ENCODE measurements around the gene C2CD2.

The C2CD2 gene

GRCh38 chr21:41900401-41900800 is 53.4 kb downstream of the C2CD2 start:
- DNase-seq: no peak
- peaks cover 3% of the 10 kb centered on the region for H3K4me1 ChIP-seq (ENCODE audit: control insufficient read depth, insufficient read depth, low read length, poor library complexity, severe bottlenecking)
- no peaks in the 10 kb centered on the region for H3K9me3 ChIP-seq (ENCODE audit: control insufficient read depth, low read length)
- no peak overlapping the region for H3K27ac ChIP-seq (ENCODE audit: insufficient read depth, low read length, poor library complexity, severe bottlenecking)
- H3K4me3 ChIP-seq (ENCODE audit: insufficient read depth, low read depth, low read length, poor library complexity, severe bottlenecking): no peak overlapping the region
- no peaks in the 10 kb centered on the region for H3K27me3 ChIP-seq (replicated peaks; ENCODE audit: control insufficient read depth, insufficient read depth, low read length, poor library complexity, severe bottlenecking)
- peaks cover 5% of the 10 kb centered on the region for H3K36me3 ChIP-seq (ENCODE audit: control insufficient read depth, insufficient read depth, low read length)

- Histone ChIP-seq H3K27ac (ENCODE audit: insufficient read depth, low read length, poor library complexity, severe bottlenecking) (no peak overlapping the region), H3K27me3 (replicated peaks; ENCODE audit: control insufficient read depth, insufficient read depth, low read length, poor library complexity, severe bottlenecking) (no peaks in the 10 kb centered on the region), H3K9me3 (ENCODE audit: control insufficient read depth, low read length) (no peaks in the 10 kb centered on the region), H3K4me3 (ENCODE audit: insufficient read depth, low read depth, low read length, poor library complexity, severe bottlenecking) (no peak overlapping the region), H3K36me3 (ENCODE audit: control insufficient read depth, insufficient read depth, low read length) (peaks cover 1% of the 10 kb centered on the region), H3K4me1 (ENCODE audit: control insufficient read depth, insufficient read depth, low read length, poor library complexity, severe bottlenecking) (peaks cover 3% of the 10 kb centered on the region)
- DNase-seq: no peak
These were observed 54.2 kb downstream of the C2CD2 start for GRCh38 chr21:41899426-41900202.

- no peak for DNase-seq
- H3K4me3 ChIP-seq (ENCODE audit: insufficient read depth, low read depth, low read length, poor library complexity, severe bottlenecking): no peak overlapping the region
- no peaks in the 10 kb centered on the region for H3K36me3 ChIP-seq (ENCODE audit: control insufficient read depth, insufficient read depth, low read length)
These were observed 54.8 kb downstream of the C2CD2 start for GRCh38 chr21:41898998-41899397.

GRCh38 chr21:41897700-41898099 is 56.1 kb downstream of the C2CD2 start:
- Histone ChIP-seq H3K27me3 (replicated peaks; ENCODE audit: control insufficient read depth, insufficient read depth, low read length, poor library complexity, severe bottlenecking) (no peaks in the 10 kb centered on the region), H3K36me3 (ENCODE audit: control insufficient read depth, insufficient read depth, low read length) (no peaks in the 10 kb centered on the region), H3K27ac (ENCODE audit: insufficient read depth, low read length, poor library complexity, severe bottlenecking) (no peak overlapping the region), H3K9me3 (ENCODE audit: control insufficient read depth, low read length) (no peaks in the 10 kb centered on the region), H3K4me3 (ENCODE audit: insufficient read depth, low read depth, low read length, poor library complexity, severe bottlenecking) (no peak overlapping the region), H3K4me1 (ENCODE audit: control insufficient read depth, insufficient read depth, low read length, poor library complexity, severe bottlenecking) (peaks cover 3% of the 10 kb centered on the region)
- no peak for DNase-seq

More at GRCh38 chr21:41898998-41899397, 54.8 kb downstream of the C2CD2 start:
- peaks cover 3% of the 10 kb centered on the region for H3K4me1 ChIP-seq (ENCODE audit: control insufficient read depth, insufficient read depth, low read length, poor library complexity, severe bottlenecking)
- H3K27me3 ChIP-seq (replicated peaks; ENCODE audit: control insufficient read depth, insufficient read depth, low read length, poor library complexity, severe bottlenecking): no peaks in the 10 kb centered on the region
- H3K9me3 ChIP-seq (ENCODE audit: control insufficient read depth, low read length): no peaks in the 10 kb centered on the region
- no peak overlapping the region for H3K27ac ChIP-seq (ENCODE audit: insufficient read depth, low read length, poor library complexity, severe bottlenecking)

GRCh38 chr21:41897047-41897669 is 56.7 kb downstream of the C2CD2 start:
- no peaks in the 10 kb centered on the region for H3K27me3 ChIP-seq (replicated peaks; ENCODE audit: control insufficient read depth, insufficient read depth, low read length, poor library complexity, severe bottlenecking)
- no peak overlapping the region for H3K27ac ChIP-seq (ENCODE audit: insufficient read depth, low read length, poor library complexity, severe bottlenecking)
- no peaks in the 10 kb centered on the region for H3K36me3 ChIP-seq (ENCODE audit: control insufficient read depth, insufficient read depth, low read length)
- H3K9me3 ChIP-seq (ENCODE audit: control insufficient read depth, low read length): no peaks in the 10 kb centered on the region
- H3K4me3 ChIP-seq (ENCODE audit: insufficient read depth, low read depth, low read length, poor library complexity, severe bottlenecking): no peak overlapping the region
- no peak for DNase-seq
- peaks cover 3% of the 10 kb centered on the region for H3K4me1 ChIP-seq (ENCODE audit: control insufficient read depth, insufficient read depth, low read length, poor library complexity, severe bottlenecking)

GRCh38 chr21:41895643-41896493 is 58.0 kb downstream of the C2CD2 start:
- Histone ChIP-seq H3K9me3 (ENCODE audit: control insufficient read depth, low read length) (no peaks in the 10 kb centered on the region), H3K27me3 (replicated peaks; ENCODE audit: control insufficient read depth, insufficient read depth, low read length, poor library complexity, severe bottlenecking) (no peaks in the 10 kb centered on the region), H3K4me3 (ENCODE audit: insufficient read depth, low read depth, low read length, poor library complexity, severe bottlenecking) (no peak overlapping the region), H3K27ac (ENCODE audit: insufficient read depth, low read length, poor library complexity, severe bottlenecking) (no peak overlapping the region), H3K36me3 (ENCODE audit: control insufficient read depth, insufficient read depth, low read length) (no peaks in the 10 kb centered on the region), H3K4me1 (ENCODE audit: control insufficient read depth, insufficient read depth, low read length, poor library complexity, severe bottlenecking) (peaks cover 3% of the 10 kb centered on the region)
- peak in 2 of 3 donors; percentile 11 to 15 for DNase-seq

GRCh38 chr21:41894922-41895557 is 58.8 kb downstream of the C2CD2 start:
- no peaks in the 10 kb centered on the region for H3K9me3 ChIP-seq (ENCODE audit: control insufficient read depth, low read length)
- no peak for DNase-seq
- no peak overlapping the region for H3K27ac ChIP-seq (ENCODE audit: insufficient read depth, low read length, poor library complexity, severe bottlenecking)
- H3K36me3 ChIP-seq (ENCODE audit: control insufficient read depth, insufficient read depth, low read length): no peaks in the 10 kb centered on the region
- no peak overlapping the region for H3K4me3 ChIP-seq (ENCODE audit: insufficient read depth, low read depth, low read length, poor library complexity, severe bottlenecking)
- no peaks in the 10 kb centered on the region for H3K27me3 ChIP-seq (replicated peaks; ENCODE audit: control insufficient read depth, insufficient read depth, low read length, poor library complexity, severe bottlenecking)
- H3K4me1 ChIP-seq (ENCODE audit: control insufficient read depth, insufficient read depth, low read length, poor library complexity, severe bottlenecking): peaks cover 3% of the 10 kb centered on the region

- no peaks in the 10 kb centered on the region for H3K9me3 ChIP-seq (ENCODE audit: control insufficient read depth, low read length)
- no peaks in the 10 kb centered on the region for H3K27me3 ChIP-seq (replicated peaks; ENCODE audit: control insufficient read depth, insufficient read depth, low read length, poor library complexity, severe bottlenecking)
- H3K27ac ChIP-seq (ENCODE audit: insufficient read depth, low read length, poor library complexity, severe bottlenecking): no peak overlapping the region
- H3K4me3 ChIP-seq (ENCODE audit: insufficient read depth, low read depth, low read length, poor library complexity, severe bottlenecking): no peak overlapping the region
- H3K4me1 ChIP-seq (ENCODE audit: control insufficient read depth, insufficient read depth, low read length, poor library complexity, severe bottlenecking): peaks cover 3% of the 10 kb centered on the region
- no peaks in the 10 kb centered on the region for H3K36me3 ChIP-seq (ENCODE audit: control insufficient read depth, insufficient read depth, low read length)
- DNase-seq: no peak
These were observed 59.3 kb downstream of the C2CD2 start for GRCh38 chr21:41894511-41894910.

- Histone ChIP-seq H3K4me3 (ENCODE audit: insufficient read depth, low read depth, low read length, poor library complexity, severe bottlenecking) (no peak overlapping the region), H3K27ac (ENCODE audit: insufficient read depth, low read length, poor library complexity, severe bottlenecking) (no peak overlapping the region), H3K36me3 (ENCODE audit: control insufficient read depth, insufficient read depth, low read length) (no peaks in the 10 kb centered on the region), H3K27me3 (replicated peaks; ENCODE audit: control insufficient read depth, insufficient read depth, low read length, poor library complexity, severe bottlenecking) (no peaks in the 10 kb centered on the region), H3K4me1 (ENCODE audit: control insufficient read depth, insufficient read depth, low read length, poor library complexity, severe bottlenecking) (no peaks in the 10 kb centered on the region), H3K9me3 (ENCODE audit: control insufficient read depth, low read length) (no peaks in the 10 kb centered on the region)
- DNase-seq: no peak
These were observed 61.1 kb downstream of the C2CD2 start for GRCh38 chr21:41892726-41893125.

Data from effector memory CD4-positive, alpha-beta T cell (primary cell).